NCI-H1092 (cell line): ENCODE data around the gene FLVCR2.

ENCODE experiments used
- DNase-seq: peaks from one replicate; lab custom pipeline; 2025; lab: John Stamatoyannopoulos, UW

FLVCR2 gene

GRCh38 chr14:75630695-75631452 is 52.5 kb downstream of the FLVCR2 start:
- DNase-seq = no peak

GRCh38 chr14:75631453-75631831 is 53.0 kb downstream of the FLVCR2 start:
- DNase-seq = no peak

- DNase-seq = no peak
Measured at GRCh38 chr14:75634848-75635247, 56.4 kb downstream of the FLVCR2 start.

GRCh38 chr14:75636100-75636692 is 57.8 kb downstream of the FLVCR2 start:
- DNase-seq = no peak

DNA sequence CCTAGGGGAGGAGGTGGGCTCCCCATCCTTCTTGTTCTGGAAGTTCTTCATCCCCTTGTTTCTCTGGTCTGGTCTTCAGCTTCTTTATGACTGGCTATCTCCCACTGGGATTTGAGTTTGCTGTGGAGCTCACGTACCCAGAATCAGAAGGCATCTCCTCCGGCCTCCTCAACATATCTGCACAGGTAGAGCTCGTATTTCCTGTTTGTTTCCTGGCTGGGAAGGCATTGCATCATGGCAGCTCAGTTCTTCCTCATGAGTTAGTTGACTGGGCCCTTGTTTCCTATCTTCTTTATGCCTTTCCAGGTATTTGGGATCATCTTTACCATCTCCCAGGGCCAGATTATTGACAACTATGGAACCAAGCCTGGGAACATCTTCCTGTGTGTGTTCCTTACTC is 62.5 kb downstream of the FLVCR2 start:
- no peak for DNase-seq

DNA sequence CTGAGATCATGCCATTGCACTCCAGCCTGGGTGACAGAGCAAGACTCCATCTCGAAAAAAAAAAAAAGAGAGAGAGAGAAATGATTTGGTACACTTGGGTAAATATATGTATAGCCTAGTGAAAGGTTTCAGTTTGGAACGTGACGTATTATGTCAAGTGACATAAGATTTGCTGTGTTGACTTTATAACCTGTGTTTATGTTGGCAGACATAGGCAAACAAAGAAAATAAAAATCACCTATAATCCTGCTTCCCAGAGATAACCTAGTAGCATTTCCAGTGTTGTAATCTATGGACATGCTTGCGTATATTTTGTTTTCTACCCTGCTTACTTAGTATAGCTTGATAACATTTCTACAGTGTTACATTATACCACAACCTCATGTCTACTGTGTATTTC is 65.6 kb downstream of the FLVCR2 start:
- DNase-seq = no peak

DNA sequence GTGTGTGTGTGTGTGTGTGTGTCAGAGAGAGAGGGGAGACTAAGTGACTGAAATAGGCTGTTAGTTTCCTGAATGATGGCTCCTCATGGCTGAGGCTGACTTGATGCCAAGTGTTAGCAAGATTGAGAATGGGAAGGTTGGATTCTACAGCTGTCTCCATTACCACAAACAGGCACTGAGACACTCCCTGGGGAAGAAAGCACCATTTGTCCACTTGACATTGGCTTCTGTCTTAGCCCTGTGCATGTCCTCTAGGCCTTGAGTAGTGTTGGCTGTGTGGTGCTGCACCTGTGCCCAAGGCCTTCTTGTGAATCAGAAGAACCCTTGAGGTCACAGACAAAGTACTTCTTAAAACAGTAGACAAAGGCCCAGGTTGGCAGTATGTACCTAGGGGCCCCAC is 66.6 kb downstream of the FLVCR2 start:
- DNase-seq = no peak

DNA sequence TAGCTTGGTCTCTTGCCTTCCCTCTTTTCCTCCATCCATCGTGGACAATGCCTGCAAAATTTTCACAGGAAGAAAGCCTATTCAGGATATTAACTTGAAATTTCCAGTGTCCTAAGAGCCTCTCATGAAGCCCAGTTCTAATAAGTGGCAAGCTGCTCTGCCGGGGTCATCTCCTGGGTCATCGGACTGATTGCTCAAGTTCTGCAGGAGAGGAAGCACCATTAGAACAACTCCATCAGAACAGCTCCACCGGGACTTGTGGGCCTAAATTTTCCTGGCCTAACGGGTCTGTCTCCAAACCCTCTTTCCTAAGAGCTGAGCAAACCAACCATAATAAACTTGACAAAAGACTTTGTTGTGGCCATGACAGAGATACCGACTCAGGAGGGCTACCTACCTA is 68.3 kb downstream of the FLVCR2 start:
- no peak for DNase-seq

DNA sequence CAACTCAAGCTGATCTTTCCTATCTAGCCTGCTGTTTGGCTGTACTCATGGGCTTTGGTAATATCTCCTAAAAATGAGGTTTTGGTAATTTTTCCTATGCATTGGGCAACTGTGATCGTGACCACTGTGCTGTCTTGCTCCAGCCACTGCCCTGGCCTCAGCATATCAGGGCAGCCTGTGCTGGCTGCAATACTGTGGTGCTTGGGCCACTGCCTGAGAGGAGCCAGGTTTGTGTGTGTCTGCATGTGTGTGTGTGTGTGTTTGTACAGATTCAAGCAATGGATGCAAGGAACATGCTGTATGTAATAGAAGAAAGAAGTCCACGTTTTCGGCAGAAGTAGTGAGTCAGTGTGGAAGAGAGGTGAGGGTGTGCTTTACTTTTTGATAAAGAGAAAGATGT is 69.2 kb downstream of the FLVCR2 start:
- DNase-seq = no peak

DNA sequence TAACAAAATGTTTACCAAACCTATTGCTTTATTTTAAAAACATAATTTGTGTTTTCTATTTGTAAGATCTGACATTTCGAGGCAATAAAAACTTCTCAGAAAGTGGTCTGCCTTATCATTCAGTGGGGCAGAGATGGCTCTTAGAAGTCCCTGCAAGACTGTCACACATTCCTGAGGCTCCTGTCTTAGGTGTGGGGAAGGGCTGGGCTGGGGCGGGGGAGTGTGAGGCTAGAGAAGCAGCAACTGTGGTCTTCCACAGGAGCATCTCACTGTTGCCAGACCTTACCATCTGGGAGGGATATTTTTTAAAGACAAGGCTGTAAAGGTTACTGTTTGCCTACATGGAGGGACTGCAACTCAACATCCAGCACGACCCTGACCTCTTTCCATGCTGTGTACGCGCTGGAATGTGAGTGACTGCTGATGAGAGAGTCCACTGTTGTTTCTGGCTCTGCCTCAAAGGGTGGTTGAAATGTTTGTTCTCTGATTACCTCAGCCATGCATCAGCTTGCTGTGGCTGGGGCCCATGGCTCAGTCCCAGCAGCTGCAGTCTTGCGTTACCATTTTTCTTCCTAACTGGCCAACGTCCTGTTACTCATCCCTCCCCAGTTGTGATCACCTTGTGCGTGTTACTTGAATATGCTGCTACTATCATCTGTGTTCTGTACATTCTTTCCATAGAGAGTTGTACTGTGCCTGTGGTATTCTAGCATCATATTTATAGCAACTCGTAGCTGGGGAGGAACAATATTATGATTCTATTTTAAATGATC is 69.8 kb downstream of the FLVCR2 start:
- no peak for DNase-seq

GRCh38 chr14:75649337-75649736 is 70.9 kb downstream of the FLVCR2 start:
- no peak for DNase-seq

- no peak for DNase-seq
Measured at GRCh38 chr14:75649773-75650172, 71.4 kb downstream of the FLVCR2 start.

- no peak for DNase-seq
Measured at GRCh38 chr14:75650253-75651058, 72.0 kb downstream of the FLVCR2 start.

- no peak for DNase-seq
Measured at GRCh38 chr14:75653563-75653962, 75.1 kb downstream of the FLVCR2 start.

- DNase-seq = peak; percentile 35
Measured at GRCh38 chr14:75654127-75654732, 75.8 kb downstream of the FLVCR2 start.

- DNase-seq = no peak
Measured at GRCh38 chr14:75655235-75655634, 76.8 kb downstream of the FLVCR2 start.

- DNase-seq = no peak
Measured at GRCh38 chr14:75657331-75657730, 78.9 kb downstream of the FLVCR2 start.

GRCh38 chr14:75658957-75659356 is 80.5 kb downstream of the FLVCR2 start:
- DNase-seq = no peak

- no peak for DNase-seq
Measured at GRCh38 chr14:75660238-75660629, 81.8 kb downstream of the FLVCR2 start.

DNA sequence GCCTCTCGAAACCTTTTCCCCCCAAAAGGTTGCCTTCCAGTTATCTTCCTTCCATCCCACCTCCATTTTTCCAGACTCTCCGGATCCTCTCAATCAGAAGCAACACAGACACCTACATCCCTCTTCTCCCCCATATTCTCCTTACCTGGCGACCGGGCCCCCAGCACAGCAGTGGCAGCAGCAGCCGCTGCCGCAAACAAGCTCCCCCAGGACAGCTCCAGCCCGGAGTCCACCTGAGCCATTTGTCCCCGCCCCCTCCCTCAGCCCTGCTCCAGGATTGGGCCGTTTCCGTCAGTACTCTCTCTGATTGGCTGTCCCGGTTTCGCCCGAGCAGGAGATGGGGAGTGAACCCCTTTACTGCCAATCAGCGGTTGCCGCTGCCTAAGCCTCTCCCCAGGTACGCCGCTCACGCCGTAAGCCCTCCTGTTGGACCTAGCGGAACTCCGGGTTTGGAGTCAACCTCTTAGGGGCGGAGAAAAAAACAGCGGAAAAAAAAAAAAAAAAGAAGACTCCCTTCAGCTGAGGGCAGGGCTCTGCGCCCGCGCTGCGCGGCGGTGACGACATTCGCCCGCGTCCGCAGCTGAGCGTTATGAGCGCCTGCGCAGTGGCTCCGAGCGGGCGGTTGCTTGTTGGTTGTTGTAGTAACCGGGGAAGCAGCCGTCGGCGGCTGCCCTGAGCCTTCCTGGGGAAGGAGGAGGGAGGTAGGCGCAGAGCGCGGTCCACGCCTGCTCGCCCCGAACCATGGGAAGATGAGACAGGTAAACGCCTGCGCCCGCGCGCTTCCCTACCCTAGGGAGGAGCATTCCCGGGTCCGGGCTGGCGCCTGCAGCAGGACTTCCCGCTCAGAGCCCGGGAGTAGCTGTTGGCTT is 82.4 kb downstream of the FLVCR2 start, which contains the start of the genes ERG28 and TTLL5:
TSS of gene ERG28 (minus strand) at position 247 of the 869 bp plus-strand sequence. CDS start 3,374 bp downstream, outside the sequence.
TSS of gene TTLL5 (plus strand) at position 617 of the 869 bp plus-strand sequence. CDS start 1,904 bp downstream, outside the sequence.
- peak; percentile 98 for DNase-seq

DNA sequence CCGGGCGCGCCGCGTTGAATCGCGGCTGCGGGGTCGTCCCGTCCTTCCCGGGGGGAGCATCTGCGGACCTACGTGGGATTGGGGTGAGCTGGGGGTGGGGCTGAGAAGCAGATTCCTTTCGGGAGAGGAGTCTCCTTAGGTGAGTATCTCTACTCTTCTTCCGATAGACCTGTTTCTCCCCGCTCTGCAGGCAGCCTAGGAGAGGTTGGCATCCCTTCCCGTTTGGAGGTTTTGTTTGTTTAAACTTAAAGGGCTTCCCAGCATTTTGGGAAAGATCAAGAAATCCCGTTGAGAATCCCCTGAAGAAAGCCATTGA is 83.0 kb downstream of the FLVCR2 start:
- no peak for DNase-seq
